ENCODE measurements around the gene BCL11B. TPM values are rescaled to one million over a fixed set of nuclear protein-coding genes. Genes with fewer than 3 reads are reported as not detected.

Gene BCL11B
- total and polyA plus RNA-seq, 2 donors (not counting 1 experiment from before 2014, with no cell fraction given): under 0.01 TPM; not detected in 1

DNA sequence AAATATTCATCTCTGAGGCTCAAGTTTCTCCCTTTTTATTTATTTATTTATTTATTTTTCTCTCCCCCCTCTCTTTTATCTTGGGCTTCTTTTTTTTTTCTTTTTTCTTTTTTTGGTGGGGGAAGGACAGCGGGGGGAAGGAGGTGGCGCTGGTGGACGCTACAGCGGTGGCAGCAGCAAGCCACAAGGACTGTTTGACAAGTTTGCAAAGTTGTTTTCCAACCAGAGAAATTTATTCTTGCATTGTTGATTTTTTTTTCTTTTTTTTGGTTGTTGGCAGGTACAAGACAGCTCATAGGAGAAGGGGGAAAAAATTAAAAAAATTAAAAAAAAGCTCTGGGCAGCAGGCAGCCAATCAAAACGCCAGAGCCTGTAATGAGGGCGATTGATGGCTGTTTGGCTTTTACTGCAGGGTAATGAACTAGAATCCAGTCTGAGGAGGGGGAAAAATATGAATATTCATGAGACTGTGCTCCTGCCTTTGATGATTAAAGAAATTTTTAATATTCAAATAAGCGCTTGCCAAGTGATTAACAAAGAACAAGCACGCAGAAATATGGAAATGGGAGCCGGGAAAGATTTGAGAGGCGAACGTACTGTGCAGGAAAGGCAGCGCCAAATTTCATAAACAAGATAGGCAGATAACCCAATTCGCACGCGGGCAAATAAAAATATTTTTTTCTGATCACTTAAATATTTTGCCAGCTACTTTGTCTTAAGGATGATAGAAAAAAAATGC is 36.2 kb downstream of the BCL11B start:
- H3K4me2 ChIP-seq (ENCODE audit: extremely low read depth, insufficient read depth, low read length): no peak overlapping the region
- H3K79me2 ChIP-seq (ENCODE audit: control insufficient read depth, insufficient read depth, low read length): no peaks in the 10 kb centered on the region
- no peak overlapping the region for H3K27ac ChIP-seq (ENCODE audit: insufficient read depth, low read length)
- no peak overlapping the region for H3K9ac ChIP-seq (ENCODE audit: insufficient read depth, low read length)
- H3K4me1 ChIP-seq (ENCODE audit: control insufficient read depth, extremely low read depth, insufficient read depth, low read length): no peaks in the 10 kb centered on the region
- H3K9me3 ChIP-seq (ENCODE audit: control insufficient read depth, insufficient read depth, low read depth, low read length): no peaks in the 10 kb centered on the region
- TF ChIP-seq EZH2 (IDR thresholded peaks at IDR 0.05; ENCODE audit: low read length, missing control alignments): no peak
- TF ChIP-seq, protein P1, sequence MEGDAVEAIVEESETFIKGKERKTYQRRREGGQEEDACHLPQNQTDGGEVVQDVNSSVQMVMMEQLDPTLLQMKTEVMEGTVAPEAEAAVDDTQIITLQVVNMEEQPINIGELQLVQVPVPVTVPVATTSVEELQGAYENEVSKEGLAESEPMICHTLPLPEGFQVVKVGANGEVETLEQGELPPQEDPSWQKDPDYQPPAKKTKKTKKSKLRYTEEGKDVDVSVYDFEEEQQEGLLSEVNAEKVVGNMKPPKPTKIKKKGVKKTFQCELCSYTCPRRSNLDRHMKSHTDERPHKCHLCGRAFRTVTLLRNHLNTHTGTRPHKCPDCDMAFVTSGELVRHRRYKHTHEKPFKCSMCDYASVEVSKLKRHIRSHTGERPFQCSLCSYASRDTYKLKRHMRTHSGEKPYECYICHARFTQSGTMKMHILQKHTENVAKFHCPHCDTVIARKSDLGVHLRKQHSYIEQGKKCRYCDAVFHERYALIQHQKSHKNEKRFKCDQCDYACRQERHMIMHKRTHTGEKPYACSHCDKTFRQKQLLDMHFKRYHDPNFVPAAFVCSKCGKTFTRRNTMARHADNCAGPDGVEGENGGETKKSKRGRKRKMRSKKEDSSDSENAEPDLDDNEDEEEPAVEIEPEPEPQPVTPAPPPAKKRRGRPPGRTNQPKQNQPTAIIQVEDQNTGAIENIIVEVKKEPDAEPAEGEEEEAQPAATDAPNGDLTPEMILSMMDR (conservative IDR thresholded peaks at IDR 0.05 in 1 of 2, IDR thresholded peaks at IDR 0.05 in 1 of 2; ENCODE audit: low read depth in 1 of 2, low read length in 2 of 2): no peak
- DNase-seq (ENCODE audit: low read depth in 2 of 2): no peak
- no peak overlapping the region for H3K4me3 ChIP-seq (replicated peaks in 1 of 4; ENCODE audit: control extremely low read depth in 1 of 4, insufficient read depth in 1 of 4, low read depth in 3 of 4, low read length in 4 of 4)
- no peaks in the 10 kb centered on the region for H4K20me1 ChIP-seq (ENCODE audit: control insufficient read depth, extremely low read depth, insufficient read depth, low read length)
- H3K27me3 ChIP-seq (ENCODE audit: control insufficient read depth, insufficient read depth, low read length): no peaks in the 10 kb centered on the region
- H2AFZ ChIP-seq (ENCODE audit: low read length): no peak overlapping the region
- H3K36me3 ChIP-seq (ENCODE audit: control insufficient read depth, insufficient read depth, low read length): no peaks in the 10 kb centered on the region

- H2AFZ ChIP-seq (ENCODE audit: low read length): no peak overlapping the region
- no peaks in the 10 kb centered on the region for H3K9me3 ChIP-seq (ENCODE audit: control insufficient read depth, insufficient read depth, low read depth, low read length)
- H3K27ac ChIP-seq (ENCODE audit: insufficient read depth, low read length): no peak overlapping the region
- H3K79me2 ChIP-seq (ENCODE audit: control insufficient read depth, insufficient read depth, low read length): no peaks in the 10 kb centered on the region
- H3K36me3 ChIP-seq (ENCODE audit: control insufficient read depth, insufficient read depth, low read length): no peaks in the 10 kb centered on the region
- no peaks in the 10 kb centered on the region for H4K20me1 ChIP-seq (ENCODE audit: control insufficient read depth, extremely low read depth, insufficient read depth, low read length)
- DNase-seq (ENCODE audit: low read depth in 2 of 2): peak in 1 of 2 donors; percentile 30
- H3K9ac ChIP-seq (ENCODE audit: insufficient read depth, low read length): no peak overlapping the region
- no peak overlapping the region for H3K4me3 ChIP-seq (replicated peaks in 1 of 4; ENCODE audit: control extremely low read depth in 1 of 4, insufficient read depth in 1 of 4, low read depth in 3 of 4, low read length in 4 of 4)
- H3K4me1 ChIP-seq (ENCODE audit: control insufficient read depth, extremely low read depth, insufficient read depth, low read length): no peaks in the 10 kb centered on the region
- TF ChIP-seq EZH2 (IDR thresholded peaks at IDR 0.05; ENCODE audit: low read length, missing control alignments): no peak
- TF ChIP-seq, protein P1 (conservative IDR thresholded peaks at IDR 0.05 in 1 of 2, IDR thresholded peaks at IDR 0.05 in 1 of 2; ENCODE audit: low read depth in 1 of 2, low read length in 2 of 2): no peak
- no peak overlapping the region for H3K4me2 ChIP-seq (ENCODE audit: extremely low read depth, insufficient read depth, low read length)
- no peaks in the 10 kb centered on the region for H3K27me3 ChIP-seq (ENCODE audit: control insufficient read depth, insufficient read depth, low read length)
These were observed 36.9 kb downstream of the BCL11B start for GRCh38 chr14:99234961-99235571.

DNA sequence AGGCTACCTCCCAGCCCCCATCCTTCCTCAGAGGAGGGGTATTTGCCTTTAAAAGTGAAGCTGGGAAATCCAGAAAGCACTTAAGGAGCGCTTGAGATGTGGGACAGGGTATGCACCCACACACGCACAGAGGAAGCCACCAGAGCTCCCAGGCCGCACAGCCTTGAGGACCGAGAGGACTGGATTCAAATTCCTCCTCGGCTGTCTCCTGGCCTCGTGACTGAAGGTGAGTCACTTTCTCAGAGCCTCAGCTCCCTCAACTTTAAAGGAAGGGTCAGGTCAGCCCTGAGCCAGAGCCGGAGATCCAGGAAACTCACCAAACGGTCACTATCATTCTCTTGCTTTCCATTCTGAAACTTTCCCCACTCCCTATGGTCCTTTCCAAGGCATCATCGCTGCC is 37.6 kb downstream of the BCL11B start:
- H3K36me3 ChIP-seq (ENCODE audit: control insufficient read depth, insufficient read depth, low read length): no peaks in the 10 kb centered on the region
- no peak for DNase-seq (ENCODE audit: low read depth in 2 of 2)
- TF ChIP-seq EZH2 (IDR thresholded peaks at IDR 0.05; ENCODE audit: low read length, missing control alignments): no peak
- TF ChIP-seq, protein P1 (conservative IDR thresholded peaks at IDR 0.05 in 1 of 2, IDR thresholded peaks at IDR 0.05 in 1 of 2; ENCODE audit: low read depth in 1 of 2, low read length in 2 of 2): no peak
- H3K9ac ChIP-seq (ENCODE audit: insufficient read depth, low read length): no peak overlapping the region
- H2AFZ ChIP-seq (ENCODE audit: low read length): no peak overlapping the region
- no peaks in the 10 kb centered on the region for H3K79me2 ChIP-seq (ENCODE audit: control insufficient read depth, insufficient read depth, low read length)
- no peaks in the 10 kb centered on the region for H3K9me3 ChIP-seq (ENCODE audit: control insufficient read depth, insufficient read depth, low read depth, low read length)
- H3K27me3 ChIP-seq (ENCODE audit: control insufficient read depth, insufficient read depth, low read length): no peaks in the 10 kb centered on the region
- H3K4me3 ChIP-seq (replicated peaks in 1 of 4; ENCODE audit: control extremely low read depth in 1 of 4, insufficient read depth in 1 of 4, low read depth in 3 of 4, low read length in 4 of 4): no peak overlapping the region
- H3K4me1 ChIP-seq (ENCODE audit: control insufficient read depth, extremely low read depth, insufficient read depth, low read length): no peaks in the 10 kb centered on the region
- no peak overlapping the region for H3K27ac ChIP-seq (ENCODE audit: insufficient read depth, low read length)
- no peaks in the 10 kb centered on the region for H4K20me1 ChIP-seq (ENCODE audit: control insufficient read depth, extremely low read depth, insufficient read depth, low read length)
- no peak overlapping the region for H3K4me2 ChIP-seq (ENCODE audit: extremely low read depth, insufficient read depth, low read length)
